Body of pancreas (tissue), 4 donors: ENCODE data around the gene CDK19. TPM values are rescaled to one million over a fixed set of nuclear protein-coding genes. Genes with fewer than 3 reads are reported as not detected.

Experiments
- ATAC-seq: fragments of 150-250 bp; one replicate; pipeline ENCODE4 v1.9.1; 2016
- DNase-seq, 4 donors: peaks; one replicate each; pipeline ENCODE4 v3.0.0-alpha.2; 2019
- H3K27ac ChIP-seq, 4 donors: fragments of 200-600 bp; sonication (generic); 1 replicate in 3 of 4; 2 replicates in 1 of 4; pipeline versions ENCODE4 v1.5.1 to v1.6.1; 2016 to 2019; ENCODE audit warnings: mild to moderate bottlenecking in 1 of 4, mixed read lengths in 1 of 4, moderate library complexity in 1 of 4
- H3K27me3 ChIP-seq, 2 donors: fragments of 200-600 bp; sonication (generic); one replicate each; pipeline ENCODE4 v1.6.0; 2016; ENCODE audit warnings: mild to moderate bottlenecking in 1 of 2
- H3K36me3 ChIP-seq, 2 donors: fragments of 200-600 bp; sonication (generic); replicated peaks in 1 of 2; 2 replicates each; pipeline ENCODE4 v1.5.1; 2016; ENCODE audit warnings: low read depth in 2 of 2; ENCODE audit not compliant: insufficient read depth in 1 of 2
- H3K4me1 ChIP-seq: fragments of 200-600 bp; sonication (generic); one replicate; pipeline ENCODE4 v1.6.0; 2016
- H3K4me3 ChIP-seq, 2 donors: fragments of 200-600 bp; sonication (generic); 1 replicate in 1 of 2; 2 replicates in 1 of 2; pipeline ENCODE4 v1.5.1; 2016 to 2019
- H3K9me3 ChIP-seq, 3 donors: fragments of 200-600 bp; sonication (generic); 1 replicate in 2 of 3; 2 replicates in 1 of 3; pipeline ENCODE4 v1.5.1; 2016
- CTCF ChIP-seq, 7 experiments: fragments of 450-650 bp in 4 of 7; fragments of 200-600 bp in 3 of 7; sonication (generic) in 3 of 7; IDR thresholded peaks; one replicate each; pipeline ENCODE4 v1.5.1; 2016 to 2019; ENCODE audit warnings: antibody characterized with exemption in 7 of 7
- POLR2A ChIP-seq, 3 donors: fragments of 450-650 bp; IDR thresholded peaks; one replicate each; pipeline ENCODE4 v1.6.1; 2016; ENCODE audit warnings: antibody characterized with exemption in 3 of 3, mild to moderate bottlenecking in 2 of 3
- WGBS, 2 donors: methylation state at CpG; one replicate each; pipeline ENCODE4 v1.1.5; 2017; 5-methylcytosine and 5-hydroxymethylcytosine counted together
- intact Hi-C: fragments of 100-400 bp; cut with DNase I; formaldehyde crosslinking; loops from one replicate; pipeline ENCODE4 v1.15.1; 2023
- total RNA-seq, 2 donors: library from RNA; depleted of rRNA; stranded (reverse); fragments of >200 nt; gene quantifications; one replicate each; pipeline ENCODE4 v1.1.0, GENCODE V29; 2016

The CDK19 gene
- total RNA-seq, 2 donors from 2014 or later = 4.0 to 8.0 TPM

- DNase-seq = no peak
- ATAC-seq = no peak
- Histone ChIP-seq H3K9me3 (no peaks in the 10 kb centered on the region), H3K27ac (no peak overlapping the region), H3K4me3 (no peak overlapping the region), H3K27me3 (no peaks in the 10 kb centered on the region), H3K4me1 (no peaks in the 10 kb centered on the region), H3K36me3 (no peaks in the 10 kb centered on the region)
- TF ChIP-seq POLR2A (IDR thresholded peaks at IDR 0.05) (no peak), CTCF (IDR thresholded peaks at IDR 0.05) (no peak)
- intact Hi-C loops = no loop called here
- 67 to 72% methylated on average over 5 of the region's 5 CpGs for WGBS, 2 donors
Observed at GRCh38 chr6:110799655-110800054, 15.6 kb downstream of the CDK19 start.

GRCh38 chr6:110799189-110799588 is 16.1 kb downstream of the CDK19 start:
- Histone ChIP-seq H3K9me3 (no peaks in the 10 kb centered on the region), H3K36me3 (no peaks in the 10 kb centered on the region), H3K4me3 (no peak overlapping the region), H3K27ac (no peak overlapping the region), H3K27me3 (no peaks in the 10 kb centered on the region), H3K4me1 (no peaks in the 10 kb centered on the region)
- TF ChIP-seq CTCF (IDR thresholded peaks at IDR 0.05) (no peak), POLR2A (IDR thresholded peaks at IDR 0.05) (no peak)
- ATAC-seq = no peak
- intact Hi-C loops = no loop called here
- DNase-seq = no peak
- WGBS, 2 donors = 82 to 87% methylated on average over 2 of the region's 2 CpGs

- ATAC-seq (no peak), DNase-seq (no peak)
- Histone ChIP-seq H3K9me3 (no peaks in the 10 kb centered on the region), H3K4me1 (no peaks in the 10 kb centered on the region), H3K27me3 (no peaks in the 10 kb centered on the region), H3K27ac (no peak overlapping the region), H3K4me3 (no peak overlapping the region), H3K36me3 (no peaks in the 10 kb centered on the region)
- intact Hi-C loops = no loop called here
- TF ChIP-seq CTCF (IDR thresholded peaks at IDR 0.05) (no peak), POLR2A (IDR thresholded peaks at IDR 0.05) (no peak)
- 93 to 94% methylated on average over 1 of the region's 1 CpG for WGBS, 2 donors
Observed at GRCh38 chr6:110795271-110795670, 20.0 kb downstream of the CDK19 start.

GRCh38 chr6:110786696-110787095 is 28.6 kb downstream of the CDK19 start:
- 91 to 93% methylated on average over 1 of the region's 1 CpG for WGBS, 2 donors
- Histone ChIP-seq H3K4me1 (peaks cover 3% of the 10 kb centered on the region), H3K27me3 (no peaks in the 10 kb centered on the region), H3K36me3 (no peaks in the 10 kb centered on the region), H3K27ac (no peak overlapping the region), H3K9me3 (peaks cover 0 to 6% (median 0%) of the 10 kb centered on the region in 3 donors), H3K4me3 (no peak overlapping the region)
- no peak for DNase-seq
- intact Hi-C loops = no loop called here
- TF ChIP-seq POLR2A (IDR thresholded peaks at IDR 0.05) = no peak
- TF ChIP-seq CTCF (IDR thresholded peaks at IDR 0.05) = no peak
- no peak for ATAC-seq

GRCh38 chr6:110786271-110786670 is 29.0 kb downstream of the CDK19 start:
- Histone ChIP-seq H3K4me3 (no peak overlapping the region), H3K27ac (no peak overlapping the region), H3K9me3 (peaks cover 0 to 6% (median 0%) of the 10 kb centered on the region in 3 donors), H3K27me3 (no peaks in the 10 kb centered on the region), H3K4me1 (peaks cover 4% of the 10 kb centered on the region), H3K36me3 (no peaks in the 10 kb centered on the region)
- DNase-seq (no peak), ATAC-seq (no peak)
- 97 to 98% methylated on average over 3 of the region's 3 CpGs for WGBS, 2 donors
- TF ChIP-seq POLR2A (IDR thresholded peaks at IDR 0.05) (no peak), CTCF (IDR thresholded peaks at IDR 0.05) (no peak)
- intact Hi-C loops = no loop called here
